HG03135 (cell line): Measurements from ENCODE around the gene SUPV3L1.

ENCODE experiments used
- ATAC-seq: cut with Tn5 transposase; IDR thresholded peaks from one replicate; pipeline ENCODE4 v1.9.1; 2021; ENCODE audit warnings: mild to moderate bottlenecking, moderate library complexity; ENCODE audit not compliant: unreplicated experiment

SUPV3L1 gene

DNA sequence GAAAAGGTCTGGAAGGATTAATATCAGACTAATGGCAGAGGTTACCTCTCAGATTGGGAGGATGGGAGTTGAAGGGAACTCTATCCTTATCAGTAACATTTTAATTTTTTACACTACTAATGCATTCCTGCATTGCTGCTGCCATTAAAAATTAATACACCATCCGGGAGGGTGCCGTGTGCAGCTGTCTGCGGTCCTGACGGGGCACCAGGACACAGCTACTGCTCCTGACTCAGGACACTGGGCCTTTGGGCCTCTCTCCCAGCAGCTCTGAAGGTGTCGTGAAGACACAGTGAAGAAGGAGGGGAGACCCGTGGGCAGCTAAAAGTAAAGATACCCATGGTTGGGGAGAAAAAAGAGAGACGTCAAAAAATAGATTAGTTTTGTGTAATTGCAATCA lies 74.8 kb downstream of the SUPV3L1 start:
- no peak for ATAC-seq
